ENCODE results near the gene RRP7A.

DNA sequence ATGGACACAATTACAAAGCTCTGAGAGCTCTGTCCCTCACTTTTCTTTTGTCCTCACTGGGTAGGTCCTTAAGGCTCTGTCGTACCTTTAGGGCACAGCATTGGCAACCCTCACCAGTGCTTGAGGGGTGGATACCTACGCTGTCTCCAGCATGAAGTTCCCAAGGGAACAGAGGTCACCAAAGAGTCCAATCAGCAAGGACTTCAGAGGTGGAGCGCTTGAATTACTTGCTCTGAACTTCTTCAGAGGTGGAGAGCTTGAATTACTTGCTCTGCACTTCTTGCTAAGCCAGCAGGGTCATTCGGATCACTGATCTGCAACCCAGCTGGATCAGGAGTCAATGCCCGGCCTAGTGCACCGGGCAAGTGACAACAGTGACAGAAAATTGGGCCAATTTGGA is 35.1 kb downstream of the RRP7A start:
- no peak for TF ChIP-seq POLR2A (IDR thresholded peaks at IDR 0.05; ENCODE audit: low read length)
- TF ChIP-seq GATA1 (IDR thresholded peaks at IDR 0.05; ENCODE audit: low read depth, low read length), result no peak

Measured in erythroblast (primary cell).